Measurements from ENCODE around the gene KCNH8.

The KCNH8 gene

DNA sequence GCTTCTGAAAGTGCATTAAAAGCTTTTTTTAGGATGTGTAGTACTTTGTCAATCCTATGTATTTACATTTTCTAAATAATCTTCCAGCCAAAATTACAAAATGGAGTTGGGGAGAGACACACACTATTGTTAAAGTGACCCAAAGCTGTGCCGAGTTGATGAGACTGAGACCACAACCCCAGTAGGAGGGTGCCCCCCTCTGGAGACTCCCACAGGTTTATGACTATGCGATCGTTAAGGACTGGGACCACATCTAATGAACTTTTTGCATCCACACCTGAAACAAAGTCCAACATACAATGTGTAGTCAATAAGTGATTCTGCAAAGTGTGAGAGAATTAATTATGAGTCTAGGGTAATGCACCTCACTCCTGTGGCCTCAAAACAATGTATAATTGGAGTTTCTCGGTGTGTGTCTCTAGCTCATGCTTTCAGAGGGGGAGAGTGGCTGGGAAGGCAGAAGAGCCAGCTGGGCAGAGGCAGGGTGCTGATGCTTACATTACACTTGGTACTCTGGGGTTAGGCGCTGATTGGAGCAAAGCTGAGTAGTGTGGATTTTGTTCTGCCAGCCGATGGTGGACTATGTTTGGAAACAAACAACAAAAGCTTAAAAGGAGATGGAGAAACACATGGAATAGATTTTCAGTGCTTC lies 102.8 kb downstream of the KCNH8 start:
- DNase-seq (ENCODE audit: low read depth in 2 of 2), result no peak

DNA sequence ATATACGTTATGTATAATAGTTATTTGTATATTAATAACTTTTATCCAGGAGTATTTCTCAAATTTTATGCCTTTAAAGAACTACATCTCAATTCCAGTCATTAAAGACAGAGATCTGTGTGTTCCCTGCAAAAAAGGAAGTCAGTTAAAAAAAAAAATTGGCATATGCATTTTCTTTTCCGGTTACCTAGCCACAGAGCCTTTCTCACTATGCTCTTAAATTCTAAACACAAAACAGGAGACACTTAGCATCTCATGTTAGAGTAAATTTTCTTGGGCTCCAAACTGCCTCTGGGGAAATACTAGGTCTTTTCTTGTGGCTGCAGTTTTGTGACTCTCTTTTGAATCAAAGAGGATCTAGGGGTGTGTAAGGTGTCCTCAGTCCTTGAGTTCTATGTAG lies 105.9 kb downstream of the KCNH8 start:
- no peak for DNase-seq (ENCODE audit: low read depth in 2 of 2)

DNA sequence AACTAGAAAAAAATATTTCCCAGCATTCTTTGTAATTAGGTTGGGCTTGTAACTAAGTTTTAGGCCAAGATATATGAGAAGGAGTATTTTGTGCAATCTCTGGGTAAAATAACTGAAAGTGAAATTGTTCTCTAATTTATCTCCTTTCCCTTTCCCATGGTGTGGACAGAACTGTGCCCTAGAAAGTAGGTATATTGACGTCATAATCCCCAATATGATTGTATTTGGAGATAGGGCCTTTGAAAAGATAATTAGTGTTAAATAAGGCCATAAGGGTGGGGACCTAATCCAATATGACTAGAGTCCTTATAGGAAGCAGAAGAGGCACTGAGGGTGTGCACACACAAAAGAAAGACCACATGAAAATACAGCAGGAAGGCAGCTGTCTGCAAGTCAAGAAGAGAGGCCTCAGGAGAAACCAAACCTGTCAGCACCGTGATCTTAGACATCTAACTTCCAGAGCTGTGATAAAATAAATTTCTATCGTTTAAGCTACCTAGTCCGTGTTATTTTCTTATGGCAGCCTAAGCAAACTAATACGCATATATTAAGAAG lies 106.6 kb downstream of the KCNH8 start:
- DNase-seq (ENCODE audit: low read depth in 2 of 2), result no peak

DNA sequence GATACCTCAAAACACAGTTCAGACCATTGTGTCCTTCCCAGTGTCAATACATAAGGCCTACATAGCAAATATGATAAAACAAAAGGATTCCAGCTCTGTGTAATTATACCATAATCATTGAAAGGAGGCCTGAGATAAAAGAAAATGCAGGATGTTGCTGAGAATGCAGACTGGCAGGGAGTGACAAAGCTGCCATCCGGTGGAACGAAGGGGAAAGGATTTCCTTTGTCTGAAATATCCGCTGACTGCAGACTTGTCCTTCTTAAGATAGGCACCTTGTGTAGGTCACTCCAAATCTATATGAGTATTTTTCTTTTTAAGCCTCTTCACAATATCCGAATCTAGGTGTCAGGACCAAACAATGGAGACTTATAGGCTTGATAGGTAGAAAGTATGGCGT lies 108.0 kb downstream of the KCNH8 start:
- no peak for DNase-seq (ENCODE audit: low read depth in 2 of 2)

GRCh38 chr3:19263606-19264005 lies 115.3 kb downstream of the KCNH8 start:
- DNase-seq (ENCODE audit: low read depth in 2 of 2), result no peak

GRCh38 chr3:19264424-19264823 lies 116.1 kb downstream of the KCNH8 start:
- DNase-seq (ENCODE audit: low read depth in 2 of 2), result no peak

GRCh38 chr3:19267040-19267439 lies 118.7 kb downstream of the KCNH8 start:
- no peak for DNase-seq (ENCODE audit: low read depth in 2 of 2)

DNA sequence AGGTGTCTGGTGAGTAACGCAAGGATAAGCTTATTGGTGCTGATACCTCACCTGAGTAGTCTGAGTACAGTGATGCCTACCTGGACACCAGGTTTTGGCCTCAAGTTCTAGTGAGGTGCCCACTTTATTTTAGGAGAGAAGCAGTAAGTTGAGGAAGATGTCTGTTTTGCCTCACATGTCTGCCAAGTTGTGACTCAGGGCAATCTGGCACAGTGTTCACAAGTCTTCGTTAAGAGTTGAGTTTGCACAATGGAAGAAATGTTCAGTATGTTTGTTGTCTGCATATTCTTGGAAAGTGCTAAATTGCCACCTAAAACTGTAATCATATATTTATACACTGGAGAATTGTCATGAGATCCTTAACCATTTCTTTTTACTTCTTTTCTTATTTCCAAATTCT lies 122.2 kb downstream of the KCNH8 start:
- DNase-seq (ENCODE audit: low read depth in 2 of 2), result no peak

DNA sequence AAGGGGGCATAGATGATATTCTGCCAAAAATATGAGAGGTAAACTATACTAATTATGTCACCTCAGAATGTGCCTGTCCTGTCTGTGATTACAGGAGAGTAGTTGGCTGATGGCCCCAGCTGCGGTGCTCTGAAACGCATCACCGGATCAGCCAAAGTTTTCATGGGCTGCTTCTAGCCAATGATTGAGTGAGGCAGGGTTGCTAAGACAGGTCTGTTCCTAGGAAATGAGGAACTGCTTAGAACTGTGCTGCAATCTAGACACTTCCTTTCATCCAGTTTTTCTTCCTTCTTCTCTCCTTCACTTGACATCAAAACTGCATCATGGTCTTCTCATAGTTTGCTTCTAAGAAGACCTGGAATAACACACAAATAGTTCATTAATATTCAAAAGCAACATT lies 124.0 kb downstream of the KCNH8 start:
- DNase-seq (ENCODE audit: low read depth in 2 of 2), result no peak

GRCh38 chr3:19273091-19273490 lies 124.8 kb downstream of the KCNH8 start:
- DNase-seq (ENCODE audit: low read depth in 2 of 2), result no peak

GRCh38 chr3:19274576-19274975 lies 126.3 kb downstream of the KCNH8 start:
- no peak for DNase-seq (ENCODE audit: low read depth in 2 of 2)

DNA sequence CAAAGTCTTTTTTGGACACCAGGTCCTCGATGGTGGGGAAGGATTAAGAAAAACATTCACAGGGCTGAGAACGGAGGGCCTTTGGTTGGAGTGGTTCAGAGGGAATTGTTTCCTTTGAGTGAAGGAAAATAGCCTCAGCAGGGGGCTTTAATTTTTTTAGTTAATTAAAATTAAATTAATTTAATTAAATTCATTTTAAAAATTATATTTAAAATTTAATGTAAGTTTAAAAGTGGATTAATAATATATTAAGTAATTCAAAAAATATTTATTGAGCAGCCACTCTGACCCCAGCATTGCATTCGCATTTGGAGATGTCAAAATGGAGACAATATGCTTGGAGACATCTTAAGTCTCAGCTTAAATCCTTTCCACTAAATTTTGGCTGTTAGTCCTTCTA lies 136.7 kb downstream of the KCNH8 start:
- no peak for DNase-seq (ENCODE audit: low read depth in 2 of 2)

DNA sequence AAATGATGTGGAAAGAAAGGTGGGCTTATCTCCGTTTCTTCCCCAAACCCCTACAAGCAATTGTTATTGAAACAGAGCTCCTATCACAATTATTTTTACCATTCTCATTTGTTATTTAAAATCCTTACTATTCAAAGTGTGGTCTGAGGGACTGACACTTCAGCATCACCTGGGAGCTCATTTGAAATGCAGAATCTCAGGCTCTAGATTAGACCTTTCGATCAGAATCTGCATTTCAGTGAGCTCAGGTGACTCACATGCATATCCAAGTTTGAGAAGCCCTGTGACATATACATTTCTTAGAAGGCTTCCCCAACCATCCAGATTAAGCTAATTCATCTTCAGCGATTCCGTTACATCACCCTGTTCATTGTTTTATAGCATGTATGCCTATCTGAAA lies 145.0 kb downstream of the KCNH8 start:
- no peak for DNase-seq (ENCODE audit: low read depth in 2 of 2)

GRCh38 chr3:19295208-19295607 lies 146.9 kb downstream of the KCNH8 start:
- no peak for DNase-seq (ENCODE audit: low read depth in 2 of 2)

DNA sequence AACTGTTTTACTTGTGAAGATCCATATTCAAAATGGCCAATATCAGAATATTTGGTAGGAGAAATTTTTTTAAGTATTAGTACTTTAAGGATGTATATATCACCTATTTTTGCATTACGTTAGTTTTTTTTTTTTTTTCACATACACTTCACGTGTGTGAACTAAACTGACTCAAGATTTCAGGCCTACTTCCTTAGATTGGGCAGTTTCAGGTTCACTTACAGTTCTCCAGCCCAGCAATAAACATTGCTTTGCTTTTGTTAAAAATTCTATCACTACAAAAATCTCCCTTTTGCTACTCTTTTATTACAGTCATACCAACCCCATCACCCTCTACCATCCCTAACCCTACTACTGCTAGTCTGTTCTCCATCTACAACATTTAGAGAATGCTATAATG lies 183.6 kb downstream of the KCNH8 start:
- no peak for DNase-seq (ENCODE audit: low read depth in 2 of 2)

DNA sequence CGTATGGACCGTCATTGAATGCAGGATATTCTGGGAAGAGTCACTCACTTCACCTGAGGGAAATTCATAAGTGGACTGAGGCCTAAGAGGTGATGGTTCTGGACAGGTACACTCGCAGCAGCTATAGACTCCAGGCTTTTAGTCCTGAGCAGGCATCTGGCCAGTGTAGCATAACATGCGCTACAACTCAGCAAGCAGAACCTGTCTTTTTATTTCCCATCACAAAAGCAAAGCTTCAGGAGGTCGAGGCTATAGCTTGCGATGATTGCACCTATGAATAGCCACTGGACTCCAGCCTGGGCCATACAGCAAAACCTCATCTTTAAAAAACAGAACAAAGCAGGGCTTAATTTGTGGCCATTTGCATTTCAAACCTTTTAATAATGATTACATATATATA lies 185.8 kb downstream of the KCNH8 start:
- DNase-seq (ENCODE audit: low read depth in 2 of 2), result no peak

GRCh38 chr3:19338769-19339168 lies 190.5 kb downstream of the KCNH8 start:
- no peak for DNase-seq (ENCODE audit: low read depth in 2 of 2)

DNA sequence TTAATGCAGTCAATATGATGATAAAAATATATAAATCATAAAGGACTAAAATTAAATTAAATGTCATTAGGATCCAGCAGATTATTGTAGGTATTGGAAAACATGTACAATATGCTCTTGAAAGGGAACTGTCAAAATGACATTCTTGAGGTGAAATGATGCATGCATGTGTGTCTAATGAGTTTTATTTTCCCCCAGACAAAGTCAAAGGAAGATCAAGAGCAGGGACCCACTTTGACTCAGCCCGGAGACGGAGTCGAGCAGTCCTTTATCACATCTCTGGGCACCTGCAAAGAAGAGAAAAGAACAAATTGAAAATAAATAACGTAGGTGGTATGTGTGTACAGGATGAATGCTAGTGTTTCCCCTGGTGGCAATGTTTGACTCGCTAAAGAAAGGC lies 194.1 kb downstream of the KCNH8 start:
- no peak for DNase-seq (ENCODE audit: low read depth in 2 of 2)

DNA sequence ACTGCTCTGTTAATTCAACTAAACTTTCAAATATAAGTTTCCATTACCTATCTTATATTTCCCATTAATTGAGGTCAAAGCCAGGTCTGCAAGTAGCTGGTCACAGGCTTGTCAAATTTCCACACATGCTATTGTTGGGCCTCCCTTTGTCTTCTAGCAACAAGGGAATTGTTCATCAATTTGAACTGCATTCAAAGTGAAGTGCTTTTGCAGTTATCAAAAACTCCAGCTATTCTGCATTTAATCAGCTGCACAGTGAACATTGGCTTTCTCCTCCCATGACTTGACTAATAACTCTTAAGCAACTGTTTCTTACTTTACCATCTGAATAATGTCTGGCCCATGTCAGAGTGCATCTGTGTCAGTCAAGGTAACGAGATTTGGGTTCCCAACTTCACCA lies 198.4 kb downstream of the KCNH8 start:
- no peak for DNase-seq (ENCODE audit: low read depth in 2 of 2)

DNA sequence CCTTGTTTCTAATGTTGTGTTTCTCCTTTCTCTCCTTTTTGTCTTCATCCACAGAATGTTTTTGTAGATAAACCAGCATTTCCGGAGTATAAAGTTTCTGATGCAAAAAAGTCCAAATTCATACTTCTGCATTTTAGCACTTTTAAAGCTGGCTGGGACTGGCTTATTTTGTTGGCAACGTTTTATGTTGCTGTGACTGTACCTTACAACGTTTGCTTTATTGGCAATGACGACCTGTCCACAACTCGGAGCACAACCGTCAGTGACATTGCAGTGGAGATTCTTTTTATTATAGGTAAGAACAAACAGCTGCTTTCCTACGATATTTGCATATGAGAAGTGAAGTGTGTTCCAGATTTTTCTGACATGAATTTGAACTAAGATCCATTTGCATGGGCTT lies 199.4 kb downstream of the KCNH8 start:
- DNase-seq (ENCODE audit: low read depth in 2 of 2), result no peak

- DNase-seq (ENCODE audit: low read depth in 2 of 2), result no peak
These were observed 200.2 kb downstream of the KCNH8 start for GRCh38 chr3:19348500-19348899.

DNA sequence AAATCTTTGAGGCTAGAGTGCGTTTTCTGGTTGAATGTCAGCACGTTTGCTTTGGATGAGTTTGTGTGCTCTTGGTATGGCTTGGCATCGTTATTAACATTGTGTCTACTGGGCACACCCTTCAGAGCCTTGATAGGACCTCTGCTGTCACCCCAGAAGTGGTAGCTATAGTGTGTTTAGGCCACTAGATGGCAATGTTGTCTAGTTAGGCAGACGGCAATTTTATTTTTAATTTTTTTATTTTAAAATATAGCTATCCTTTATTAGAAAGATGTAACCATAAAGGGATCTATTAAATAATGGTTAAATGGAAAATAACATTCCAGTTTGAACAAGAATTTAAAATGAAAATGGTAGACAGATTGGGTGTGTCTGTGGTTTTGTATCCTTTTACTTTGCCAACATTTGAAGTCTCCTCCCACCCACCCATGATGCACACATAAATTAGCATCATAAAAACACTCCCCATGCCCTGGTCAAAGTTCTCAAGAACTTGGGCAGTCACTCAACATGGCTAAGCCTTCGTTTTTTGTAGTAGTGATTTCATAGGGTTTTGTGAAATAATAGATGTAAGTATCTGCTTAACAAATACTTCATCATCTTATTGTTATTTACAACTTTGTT lies 200.7 kb downstream of the KCNH8 start:
- no peak for DNase-seq (ENCODE audit: low read depth in 2 of 2)

DNA sequence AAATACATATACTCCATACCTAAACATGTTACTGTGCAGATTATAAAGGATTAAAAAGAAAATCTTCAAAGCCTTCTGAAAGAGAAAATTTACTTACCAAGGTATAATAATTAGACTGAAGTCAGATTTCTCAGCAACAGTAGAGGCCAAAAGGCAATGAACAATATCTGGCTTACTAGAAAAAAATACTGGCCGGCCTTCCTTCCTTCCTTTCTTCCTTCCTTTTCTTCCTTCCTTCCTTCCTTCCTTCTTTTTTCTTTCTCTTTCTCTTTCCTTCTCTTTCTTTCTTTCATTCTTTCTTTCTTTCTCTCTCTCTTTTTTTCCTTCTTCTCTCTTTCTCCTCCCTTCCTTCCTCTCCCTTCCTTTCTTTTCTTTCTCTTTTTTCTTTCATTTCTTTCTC lies 209.6 kb downstream of the KCNH8 start:
- no peak for DNase-seq (ENCODE audit: low read depth in 2 of 2)

- DNase-seq (ENCODE audit: low read depth in 2 of 2), result no peak
These were observed 214.8 kb downstream of the KCNH8 start for GRCh38 chr3:19363071-19363470.
